ENCODE data around the gene ADAMTS12. TPM values are rescaled to one million over a fixed set of nuclear protein-coding genes. Genes with fewer than 3 reads are reported as not detected.

The ADAMTS12 gene
- total and polyA plus RNA-seq, 2 of the 8 experiments (the other 6 are each of a cell fraction or from before 2014, with no cell fraction given): 6.4 to 12.8 TPM

GRCh38 chr5:33841891-33842290 lies 49.9 kb downstream of the ADAMTS12 start (continued):
- no peak for TF ChIP-seq ATF3 (IDR thresholded peaks at IDR 0.05; ENCODE audit: insufficient read depth, low read depth, low read length)
- TF ChIP-seq HDAC6 (IDR thresholded peaks at IDR 0.05; ENCODE audit: low read depth, low read length): no peak
- no peak for TF ChIP-seq JUN (IDR thresholded peaks at IDR 0.05; ENCODE audit: low read depth, low read length)
- no peak for TF ChIP-seq HDAC2 (IDR thresholded peaks at IDR 0.05; ENCODE audit: borderline replicate concordance in 1 of 2, low read depth in 2 of 2, low read length in 2 of 2)
- TF ChIP-seq POU5F1 (IDR thresholded peaks at IDR 0.05; ENCODE audit: low read depth, low read length): no peak
- no peak for TF ChIP-seq CREB1 (IDR thresholded peaks at IDR 0.05)
- TF ChIP-seq SIX5 (IDR thresholded peaks at IDR 0.05; ENCODE audit: low read depth, low read length): no peak

Measured in H1 (cell line).